Cardiac muscle cell (in vitro differentiated cells and primary cell): Measurements from ENCODE around the gene DNASE1L1. TPM values are rescaled to one million over a fixed set of nuclear protein-coding genes. Genes with fewer than 3 reads are reported as not detected.
A peak's percentile ranks its signal among the peaks of the same experiment; 100 is the strongest.
"Not testable (repeated sequence)": the region's sequence is repeated elsewhere in the genome, so short reads cannot be mapped to it uniquely, and the experiment has no call there.

Experiments used
- DNase-seq, 2 donors: peaks; one replicate each; pipeline versions ENCODE4 v3.0.0 to v3.0.0-alpha.2; 2010 to 2017; ENCODE audit warnings: low read depth in 1 of 2, low spot score in 1 of 2
- H3K27ac ChIP-seq: fragments of 200-600 bp; sonication (generic); 2 replicates; pipeline ENCODE4 v1.5.1; 2016
- H3K27me3 ChIP-seq: fragments of 200-600 bp; sonication (generic); 2 replicates; pipeline ENCODE4 v1.6.0; 2016; ENCODE audit warnings: control low read depth
- H3K36me3 ChIP-seq: fragments of 200-600 bp; sonication (generic); 2 replicates; pipeline ENCODE4 v1.5.1; 2016; ENCODE audit warnings: control low read depth
- H3K4me1 ChIP-seq: fragments of 200-600 bp; sonication (generic); 2 replicates; pipeline ENCODE4 v1.8.1; 2017; ENCODE audit warnings: low read depth, mild to moderate bottlenecking, mixed run types
- H3K4me3 ChIP-seq: fragments of 200-600 bp; sonication (generic); 2 replicates; pipeline ENCODE4 v1.5.1; 2016; ENCODE audit warnings: mild to moderate bottlenecking
- H3K9me3 ChIP-seq: fragments of 200-600 bp; sonication (generic); 2 replicates; pipeline ENCODE4 v1.5.1; 2017; ENCODE audit warnings: low read depth, mild to moderate bottlenecking, control low read depth
- CTCF ChIP-seq: IDR thresholded peaks from 2 replicates; pipeline ENCODE4 v1.5.1; 2012; ENCODE audit warnings: low read depth, mild to moderate bottlenecking, low read length
- polyA plus RNA-seq: library from polyadenylated mRNA; unstranded; fragments of >200 nt; fragmentation: Nextera tagmentation; extraction: Ambion mirVana; gene quantifications from 2 replicates; pipeline ENCODE4 v1.2.1, GENCODE V29; 2016
- total RNA-seq: library from RNA; depleted of rRNA; stranded (reverse); fragments of >200 nt; gene quantifications from 2 replicates; pipeline ENCODE4 v1.2.3, GENCODE V29; 2016

Gene DNASE1L1
- total and polyA plus RNA-seq, 2 experiments from 2014 or later, result 24.8 to 34.3 TPM

- Histone ChIP-seq H3K4me3 (no peak overlapping the region), H3K27me3 (no peaks in the 10 kb centered on the region), H3K9me3 (no peaks in the 10 kb centered on the region), H3K27ac (no peak overlapping the region), H3K36me3 (peaks cover 12% of the 10 kb centered on the region), H3K4me1 (peaks cover 4% of the 10 kb centered on the region)
- TF ChIP-seq CTCF, result no peak
- no peak for DNase-seq
These were observed 6.4 kb downstream of the DNASE1L1 start for GRCh38 chrX:154402622-154403127.

GRCh38 chrX:154401918-154402621 lies 7.0 kb downstream of the DNASE1L1 start:
- Histone ChIP-seq H3K4me1 (peaks cover 4% of the 10 kb centered on the region), H3K27me3 (no peaks in the 10 kb centered on the region), H3K27ac (no peak overlapping the region), H3K36me3 (peaks cover 12% of the 10 kb centered on the region), H3K4me3 (no peak overlapping the region), H3K9me3 (no peaks in the 10 kb centered on the region)
- DNase-seq, result peak in 1 of 2 donors; percentile 26
- no peak for TF ChIP-seq CTCF

GRCh38 chrX:154401045-154401799 lies 7.8 kb downstream of the DNASE1L1 start:
- no peak for TF ChIP-seq CTCF

GRCh38 chrX:154400369-154400817 lies 8.7 kb downstream of the DNASE1L1 start:
- H3K36me3 ChIP-seq, result peaks cover 12% of the 10 kb centered on the region

More at GRCh38 chrX:154401045-154401799, 7.8 kb downstream of the DNASE1L1 start:
- no peak overlapping the region for H3K4me3 ChIP-seq
- H3K27ac ChIP-seq, result peak overlapping the region; percentile 28
- DNase-seq, result peak in 1 of 2 donors; percentile 51
- H3K27me3 ChIP-seq, result no peaks in the 10 kb centered on the region
- H3K4me1 ChIP-seq, result peaks cover 4% of the 10 kb centered on the region
- peaks cover 12% of the 10 kb centered on the region for H3K36me3 ChIP-seq
- H3K9me3 ChIP-seq, result no peaks in the 10 kb centered on the region

GRCh38 chrX:154399527-154400368 lies 9.3 kb downstream of the DNASE1L1 start:
- Histone ChIP-seq H3K9me3 (no peaks in the 10 kb centered on the region), H3K27ac (peak overlapping the region; percentile 99), H3K36me3 (peaks cover 12% of the 10 kb centered on the region), H3K4me3 (peak overlapping the region; percentile 86), H3K27me3 (no peaks in the 10 kb centered on the region), H3K4me1 (peaks cover 4% of the 10 kb centered on the region)
- TF ChIP-seq CTCF, result no peak
- DNase-seq, result peak in 1 of 2 donors; percentile 24

More at GRCh38 chrX:154400369-154400817, 8.7 kb downstream of the DNASE1L1 start:
- not testable (repeated sequence) for DNase-seq, H3K27me3 ChIP-seq, H3K4me1 ChIP-seq, H3K9me3 ChIP-seq, H3K4me3 ChIP-seq, H3K27ac ChIP-seq
